A204.1 (cell line): ENCODE results near the gene FAM98B.

Experiments
- FAIRE-seq: peaks from 2 replicates; lab custom pipeline; 2012; peaks lifted over from hg19 to GRCh38; lab: Jason Lieb, UNC

FAM98B gene

DNA sequence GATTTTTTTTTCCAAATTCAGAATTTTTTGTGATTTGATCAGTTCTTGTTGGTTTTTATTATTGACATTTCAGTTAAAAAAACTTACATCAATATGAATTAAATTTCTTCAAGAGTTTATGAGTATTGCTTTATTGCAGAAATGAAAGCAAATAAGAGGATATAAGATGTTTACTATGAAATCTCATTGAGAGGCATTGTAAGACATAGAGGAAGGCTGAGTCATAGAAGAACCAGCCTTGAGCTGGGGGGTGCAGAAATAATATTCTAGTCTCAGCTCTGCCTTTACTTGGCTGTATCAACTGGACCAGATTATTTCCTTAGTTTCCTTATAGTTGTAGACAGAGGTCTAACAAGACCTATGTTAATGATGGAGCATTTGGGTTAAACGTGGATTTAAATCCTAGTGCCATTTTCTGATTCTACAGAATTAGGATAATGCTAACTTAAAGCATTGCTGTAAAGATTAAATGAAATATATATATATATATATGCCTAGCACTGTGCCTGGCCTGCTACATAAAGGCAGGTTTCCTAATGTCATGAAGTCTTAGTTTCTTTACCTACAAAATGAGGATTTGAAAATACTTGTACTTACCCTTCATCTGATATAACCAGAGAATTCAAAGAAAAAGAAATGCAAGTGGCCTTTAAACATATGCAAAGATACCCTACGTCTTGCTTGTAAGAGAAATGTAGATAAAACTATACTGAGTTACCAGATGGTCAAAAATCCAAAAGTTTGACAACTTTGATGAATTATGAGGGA, 7.3 kb downstream of the FAM98B start:
- FAIRE-seq: no peak

DNA sequence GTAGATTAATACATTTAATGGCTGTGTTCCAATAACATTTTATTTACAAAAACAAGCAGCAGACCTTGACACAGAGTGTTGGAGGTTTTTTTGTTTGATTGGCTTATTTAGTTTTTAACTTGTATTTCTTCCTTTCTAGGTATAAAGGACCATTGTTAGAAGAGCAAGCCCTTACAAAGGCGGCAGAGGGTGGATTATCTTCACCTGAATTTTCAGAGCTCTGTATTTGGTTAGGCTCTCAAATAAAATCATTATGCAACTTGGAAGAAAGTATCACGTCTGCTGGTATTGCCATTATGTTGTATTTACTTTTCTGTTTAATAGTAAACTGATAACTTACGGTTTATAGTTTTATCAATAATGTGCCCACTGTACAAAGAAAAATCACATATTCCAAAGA, 10.0 kb downstream of the FAM98B start:
- FAIRE-seq: no peak

DNA sequence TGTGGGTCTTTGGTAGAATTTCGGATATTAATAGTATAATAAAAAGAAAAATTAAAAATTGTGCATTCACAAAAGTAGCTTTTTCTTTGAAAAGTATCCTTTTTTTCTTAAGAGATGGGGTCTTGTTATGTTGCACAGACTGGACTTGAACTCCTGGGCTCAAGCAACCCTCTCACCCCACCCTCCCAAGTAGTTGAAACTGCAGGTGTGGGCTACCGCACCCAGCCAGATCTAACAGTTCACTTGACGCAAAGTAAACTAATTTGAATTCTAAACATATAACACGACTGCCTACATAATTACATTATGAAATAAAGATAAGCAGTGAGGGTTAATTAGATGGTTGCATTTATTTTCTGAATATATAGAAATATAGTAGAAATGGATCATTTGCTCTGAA, 10.7 kb downstream of the FAM98B start:
- no peak for FAIRE-seq

DNA sequence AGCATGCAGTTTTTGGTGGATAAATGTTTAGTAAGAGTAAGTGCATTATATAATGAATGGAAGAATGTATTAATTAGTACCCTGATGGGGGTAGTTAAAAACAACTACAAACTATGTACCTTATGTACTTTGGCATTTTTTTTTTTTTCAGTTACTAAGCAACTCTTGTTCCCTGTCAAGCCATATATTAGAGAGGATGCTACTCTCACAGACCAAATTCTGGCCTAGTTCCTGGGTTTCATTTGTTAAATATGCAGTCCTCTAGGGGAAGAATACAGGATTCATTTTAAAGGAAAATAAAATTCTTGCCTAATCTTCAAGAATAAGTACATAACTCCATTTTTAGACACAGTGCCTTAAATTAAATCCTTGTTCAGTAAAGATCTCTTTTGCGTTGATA, 16.9 kb downstream of the FAM98B start:
- FAIRE-seq: no peak

DNA sequence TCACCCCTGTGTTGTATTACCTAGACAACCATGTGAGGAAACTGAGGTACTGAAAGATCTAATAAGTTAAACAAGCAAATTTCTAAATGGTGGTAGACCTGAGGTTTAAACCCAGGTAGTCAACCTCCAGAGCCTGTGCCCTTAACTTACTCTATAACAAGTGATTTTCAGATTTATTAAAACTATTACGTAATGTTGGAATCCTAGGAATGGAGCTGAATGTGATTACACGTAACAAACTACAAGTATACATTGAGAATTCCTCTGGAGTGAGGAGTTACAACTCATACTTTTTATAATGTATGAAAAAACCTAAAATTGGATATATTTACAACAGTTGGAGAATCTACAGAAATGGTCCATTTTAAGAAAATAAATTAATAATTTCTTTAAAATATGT, 18.0 kb downstream of the FAM98B start:
- peak; percentile 47 for FAIRE-seq

DNA sequence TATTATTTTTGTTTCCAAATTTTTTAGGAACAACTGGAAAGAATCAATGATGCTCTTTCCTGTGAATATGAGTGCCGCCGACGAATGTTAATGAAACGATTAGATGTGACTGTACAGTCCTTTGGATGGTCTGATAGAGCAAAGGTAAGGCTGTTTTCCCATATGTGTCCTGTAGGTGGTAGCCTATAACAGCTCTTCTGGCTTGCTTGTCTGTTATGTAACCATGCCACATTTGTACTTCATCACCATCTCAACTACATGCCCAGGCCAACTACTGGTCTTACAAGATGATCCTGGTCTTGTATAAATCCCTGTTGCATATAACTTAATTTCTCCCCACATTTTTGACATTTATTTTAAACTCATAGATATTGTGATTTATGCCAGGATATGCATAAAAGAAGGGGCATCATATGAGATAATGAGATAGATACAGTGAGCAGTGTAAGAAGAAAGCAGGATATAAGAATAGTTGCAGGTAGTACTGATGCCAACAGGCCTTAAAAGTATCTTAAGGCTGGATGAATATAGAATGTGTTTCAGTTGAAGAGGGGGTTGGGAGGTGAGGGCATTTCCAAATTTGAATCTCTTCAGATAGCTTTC, 20.3 kb downstream of the FAM98B start:
- peak; percentile 83 for FAIRE-seq

DNA sequence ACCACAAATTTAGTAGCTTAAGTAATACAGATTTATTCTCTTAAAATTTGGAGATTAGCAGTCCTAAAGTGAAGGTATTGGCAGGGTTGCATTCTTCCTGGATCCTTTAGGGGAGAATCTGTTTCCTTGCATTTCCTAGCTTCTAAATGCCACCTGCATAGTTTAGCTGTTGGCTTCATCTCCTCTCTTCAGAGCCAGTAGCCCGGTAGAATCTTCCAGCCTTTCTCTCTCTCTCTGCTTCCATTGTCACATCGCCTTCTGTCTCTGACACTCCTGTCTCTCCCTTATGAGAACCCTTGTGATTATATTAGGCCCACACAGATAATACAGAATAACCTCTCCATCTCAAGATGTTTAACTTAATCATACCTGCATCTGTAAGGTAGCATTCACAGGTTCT, 21.4 kb downstream of the FAM98B start:
- no peak for FAIRE-seq

DNA sequence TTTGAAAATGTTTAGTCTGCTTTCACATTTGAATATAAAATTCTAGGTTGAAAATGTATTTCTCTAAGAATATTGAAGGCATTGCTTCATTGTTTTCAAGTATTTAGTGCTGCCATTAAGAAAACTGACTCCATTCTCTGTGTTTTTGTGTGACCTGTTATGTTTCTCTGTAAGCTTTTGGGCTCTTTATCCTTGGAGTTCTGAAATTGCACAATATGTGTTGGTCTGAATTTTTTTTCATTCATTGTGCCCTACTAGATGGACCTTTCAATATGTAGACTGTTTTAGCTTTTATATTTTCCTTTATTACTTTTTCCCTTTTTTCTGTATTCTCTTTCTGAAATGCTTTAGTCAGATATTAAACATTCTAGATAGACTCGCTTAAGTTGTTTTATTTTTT, 22.2 kb downstream of the FAM98B start:
- peak; percentile 64 for FAIRE-seq

DNA sequence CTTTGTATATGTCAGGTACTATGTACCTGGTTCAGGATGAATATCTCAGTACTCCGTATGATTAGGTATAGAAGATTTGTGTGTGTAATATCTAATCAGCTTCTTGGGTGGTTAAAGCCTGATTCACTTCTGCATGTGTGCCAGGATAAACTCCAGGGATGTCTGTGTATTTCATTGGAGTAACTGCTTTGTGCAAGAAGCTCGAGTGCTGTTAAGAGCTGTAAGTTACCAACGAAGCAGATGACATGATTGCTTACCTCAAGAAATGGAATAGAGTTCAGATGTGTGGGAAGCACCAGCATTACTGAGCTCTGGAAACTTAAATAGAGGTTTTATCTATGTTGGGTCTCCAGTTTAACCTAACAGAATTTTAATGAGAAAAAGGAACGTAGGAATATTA, 23.7 kb downstream of the FAM98B start:
- no peak for FAIRE-seq

DNA sequence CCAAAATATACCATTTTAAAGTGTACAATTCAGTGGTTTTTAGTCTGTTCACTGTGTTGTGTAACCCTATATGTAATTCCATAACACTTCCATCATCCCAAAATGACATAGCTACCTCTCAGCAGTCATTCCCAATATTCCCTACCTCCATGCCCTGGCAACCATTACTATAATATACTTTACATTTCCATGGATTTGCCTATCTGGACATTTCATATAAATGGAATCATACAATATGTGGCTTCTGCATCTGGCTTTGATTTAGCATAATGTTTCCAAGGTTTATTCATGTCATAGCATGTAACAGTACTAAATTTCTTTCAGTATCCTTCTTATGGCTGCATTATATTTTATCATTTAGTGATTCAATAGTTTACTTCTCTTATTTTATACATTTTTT, 25.3 kb downstream of the FAM98B start:
- no peak for FAIRE-seq

DNA sequence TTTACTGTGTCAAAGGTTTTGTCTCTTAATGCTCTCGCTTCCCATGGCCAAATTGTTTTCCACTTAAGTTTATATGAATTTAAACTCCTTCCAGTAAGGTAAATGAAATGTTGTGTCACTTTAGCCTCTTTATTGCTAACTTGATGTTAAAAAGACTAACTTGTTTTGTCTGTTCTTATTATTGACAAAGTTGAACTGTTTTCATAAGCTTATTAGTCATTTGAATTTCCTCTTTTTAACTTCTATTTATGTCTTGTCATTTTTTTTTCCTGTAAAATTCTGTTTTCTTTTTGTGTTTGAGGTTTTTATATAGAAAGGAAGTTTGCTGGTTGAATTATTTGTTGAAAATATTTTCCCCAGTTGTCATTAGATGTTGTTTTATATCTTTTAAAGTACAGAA, 25.8 kb downstream of the FAM98B start:
- peak; percentile 83 for FAIRE-seq

DNA sequence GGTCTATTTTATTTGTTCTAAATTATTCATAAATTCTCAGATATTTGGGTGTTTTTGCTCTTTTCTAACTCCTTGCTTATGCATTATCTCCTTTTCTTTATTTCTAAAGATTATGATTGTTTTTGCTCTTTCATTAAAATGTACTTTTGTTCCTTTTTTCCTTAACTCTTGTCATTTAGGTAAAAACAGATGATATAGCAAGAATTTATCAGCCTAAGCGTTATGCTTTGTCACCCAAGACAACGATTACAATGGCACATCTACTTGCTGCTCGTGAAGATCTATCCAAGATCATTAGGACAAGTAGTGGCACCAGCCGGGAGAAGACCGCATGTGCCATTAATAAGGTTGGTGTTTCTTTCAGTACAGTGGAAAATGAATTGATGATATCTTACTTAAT, 27.2 kb downstream of the FAM98B start:
- FAIRE-seq: no peak

DNA sequence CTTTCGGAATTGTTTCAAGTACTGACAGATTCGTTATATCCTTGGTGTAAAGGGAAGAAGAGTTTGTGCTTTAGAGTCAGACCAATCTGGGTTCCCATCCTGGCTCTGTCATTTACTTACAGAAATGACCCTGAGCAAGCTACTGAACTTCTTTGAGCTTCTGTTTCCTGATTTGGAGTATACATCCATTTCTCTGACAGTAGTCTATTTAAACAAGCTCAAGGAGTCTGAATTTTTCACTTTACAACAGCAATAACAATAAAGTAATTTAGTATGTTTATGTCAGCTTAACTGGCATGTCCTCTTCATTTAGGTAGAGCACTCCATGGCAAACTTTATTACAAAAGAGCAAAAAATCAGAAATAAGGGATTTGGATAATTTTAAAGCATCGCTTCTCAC, 27.8 kb downstream of the FAM98B start:
- no peak for FAIRE-seq

DNA sequence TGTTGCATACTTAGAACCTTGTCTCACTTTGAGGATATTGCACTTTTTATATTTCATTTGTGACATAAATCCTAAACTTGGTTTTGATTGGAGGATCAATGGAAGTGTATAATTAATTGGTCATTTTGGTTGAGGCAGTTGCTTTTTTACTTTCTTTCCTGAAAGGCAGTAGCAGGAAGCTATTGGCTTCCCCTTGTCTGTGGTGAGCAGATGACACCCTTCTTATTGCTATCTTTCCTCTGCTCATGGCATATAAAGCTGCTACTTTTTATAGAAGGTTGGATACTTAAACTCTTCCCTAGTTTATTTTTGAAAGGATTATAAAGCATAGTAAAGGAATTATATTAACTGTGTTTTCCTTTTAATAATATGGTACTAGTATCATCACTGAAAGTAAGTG, 28.6 kb downstream of the FAM98B start:
- no peak for FAIRE-seq

DNA sequence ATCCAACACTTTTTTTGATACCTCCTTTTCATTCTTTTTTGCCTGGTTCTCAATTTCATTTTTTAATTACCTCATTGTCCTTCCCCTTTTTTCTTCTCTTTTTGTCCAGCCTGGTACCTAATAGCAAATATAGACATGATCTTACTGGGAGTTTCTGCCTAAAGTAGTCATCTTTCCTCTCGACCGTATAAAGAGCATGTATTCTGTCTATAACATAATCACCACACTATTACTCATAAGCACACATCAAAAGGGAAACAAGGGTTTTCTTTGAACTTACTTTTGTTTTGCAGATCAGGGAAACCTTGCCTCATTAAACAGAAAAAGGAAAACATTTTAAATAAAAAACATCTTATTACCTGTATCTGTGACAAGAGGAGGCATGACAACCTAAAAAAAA, 33.0 kb downstream of the FAM98B start:
- no peak for FAIRE-seq

DNA sequence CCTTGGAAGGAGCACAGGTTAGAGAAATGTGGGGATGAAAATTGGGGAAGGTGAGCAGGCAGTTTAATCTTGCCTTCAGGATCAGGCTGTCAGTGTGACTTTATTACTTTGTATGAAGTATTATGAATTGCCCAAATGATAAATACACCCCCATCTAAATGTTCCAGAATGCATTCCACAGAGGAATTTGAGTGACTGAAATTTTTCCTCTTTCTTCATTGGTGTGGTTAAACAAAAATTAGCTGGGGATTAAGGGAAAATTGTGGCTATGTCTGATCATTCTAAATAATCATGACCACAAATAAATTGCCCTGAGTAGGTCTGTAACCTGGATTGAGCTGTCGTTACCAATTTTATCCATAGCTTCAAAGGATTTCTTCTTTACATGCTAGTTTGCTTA, 33.5 kb downstream of the FAM98B start:
- FAIRE-seq: no peak

DNA sequence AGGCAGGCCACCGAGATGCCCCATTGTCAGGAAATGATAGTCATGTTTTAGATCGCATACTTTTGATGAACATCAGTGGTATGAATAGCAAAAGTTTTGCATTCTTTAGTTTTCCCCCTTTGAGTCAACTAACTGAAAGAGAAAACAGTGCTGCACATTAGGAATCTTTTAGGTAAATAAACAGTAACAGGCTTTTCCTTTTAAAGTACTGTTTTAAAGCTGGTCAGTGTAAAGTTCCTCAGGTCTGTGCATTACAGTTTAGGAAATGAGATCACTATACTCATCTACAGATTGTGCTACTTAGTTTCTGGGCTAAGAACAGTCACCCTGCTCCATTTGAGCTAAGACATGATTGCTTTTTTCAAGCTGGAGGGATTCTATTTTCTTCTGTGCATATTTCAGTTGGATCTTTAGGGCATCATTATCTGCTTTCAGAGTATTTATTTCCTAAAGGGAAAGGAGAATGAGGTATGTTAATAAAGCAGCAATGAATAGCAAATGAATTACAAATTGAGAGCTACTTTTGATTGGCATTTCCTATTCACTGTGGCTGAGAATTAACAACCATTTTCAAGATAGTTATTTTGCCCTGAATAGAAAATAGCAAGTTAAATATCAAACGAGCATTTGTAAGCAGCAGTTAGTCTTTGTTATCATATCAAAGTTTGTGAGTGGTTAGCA, 36.5 kb downstream of the FAM98B start:
- FAIRE-seq: no peak

DNA sequence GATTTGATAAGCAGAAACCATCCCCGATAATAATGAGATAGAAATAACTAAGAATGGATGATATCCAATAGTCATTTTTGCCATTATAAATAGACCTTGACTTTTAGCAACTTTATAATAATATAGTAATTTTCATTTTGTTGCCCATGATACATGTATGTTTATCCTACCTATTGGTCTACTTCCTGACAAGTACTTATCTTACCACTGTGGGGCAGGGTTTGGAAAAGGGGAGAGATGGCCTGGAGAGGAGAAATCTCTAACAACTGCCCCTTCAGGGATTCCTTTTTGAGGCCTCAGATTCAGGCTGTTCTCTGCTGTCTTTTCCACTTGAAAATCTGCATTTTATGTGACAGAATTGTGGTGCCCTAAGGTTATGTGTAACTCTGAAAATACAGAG, 42.2 kb downstream of the FAM98B start:
- FAIRE-seq: no peak

DNA sequence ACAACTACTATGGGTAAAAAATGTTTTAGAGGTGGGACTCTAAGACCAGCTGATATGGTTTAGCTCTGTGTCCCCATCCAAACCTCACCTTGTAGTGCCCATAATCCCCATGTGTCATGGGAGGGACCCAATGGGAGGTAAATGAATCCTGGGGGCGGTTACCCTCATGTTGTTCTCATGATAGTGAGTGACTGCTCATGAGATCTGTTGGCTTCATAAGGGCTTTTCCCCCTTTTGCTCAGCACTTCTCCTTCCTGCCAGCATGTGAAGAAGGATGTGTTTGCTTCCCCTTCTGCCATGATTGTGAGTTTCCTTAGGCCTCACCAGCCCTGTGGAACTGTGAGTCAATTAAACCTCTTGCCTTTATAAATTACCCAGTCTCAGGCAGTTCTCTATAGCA, 45.7 kb downstream of the FAM98B start:
- no peak for FAIRE-seq

DNA sequence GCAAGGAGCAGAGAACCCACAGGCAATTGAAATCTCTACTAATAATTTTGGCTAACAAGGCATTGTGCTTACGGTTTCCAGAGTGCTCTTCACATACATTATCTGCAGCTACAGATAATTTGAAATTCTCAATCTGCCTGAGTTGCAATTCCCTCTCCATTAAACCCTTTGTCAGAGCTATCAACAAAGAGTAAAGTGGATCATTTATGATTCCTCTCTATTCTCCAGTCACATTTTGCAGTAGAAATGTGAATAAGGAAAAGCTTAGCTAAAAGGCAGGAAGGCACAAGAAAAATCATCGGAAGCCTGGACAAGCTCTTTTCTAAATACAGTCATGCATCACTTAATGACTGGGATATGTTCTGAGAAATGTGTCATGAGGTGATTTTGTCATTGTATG, 49.6 kb downstream of the FAM98B start:
- FAIRE-seq: no peak

DNA sequence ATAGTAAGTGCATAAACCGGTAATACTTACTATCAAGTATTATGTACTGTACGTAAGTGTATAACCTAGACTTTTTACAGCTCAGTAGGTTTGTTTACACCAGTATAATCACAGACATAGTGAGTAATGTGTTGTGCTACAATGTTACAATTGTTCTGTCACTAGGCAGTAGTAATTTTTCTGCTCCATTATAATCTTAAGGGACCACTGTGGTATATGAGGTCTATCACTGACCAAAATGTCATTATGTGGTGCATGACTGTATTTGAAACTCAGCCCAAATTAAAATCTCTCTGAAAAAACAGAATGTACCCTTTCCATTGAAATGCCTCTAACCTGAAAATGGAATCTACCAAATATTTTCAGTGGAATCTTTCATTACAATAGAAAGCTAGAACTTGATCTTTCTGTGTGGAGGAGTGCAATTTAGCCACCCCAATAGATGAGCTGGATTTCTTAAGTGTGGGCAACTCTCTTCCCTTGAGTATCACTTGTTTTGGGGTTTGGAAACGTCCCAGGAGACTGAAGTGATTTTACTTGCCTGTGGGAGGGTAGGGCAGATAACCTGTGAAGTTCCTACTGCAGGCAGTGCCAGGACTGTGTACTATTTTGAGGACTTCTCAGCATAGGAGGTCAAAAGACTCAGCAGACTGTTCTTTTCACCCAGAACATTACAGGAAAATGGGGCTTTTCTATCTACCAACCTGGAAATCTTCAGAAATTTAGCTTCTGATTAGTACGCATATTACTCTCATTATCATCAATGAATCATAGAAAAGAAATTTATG, 50.9 kb downstream of the FAM98B start:
- FAIRE-seq: no peak

DNA sequence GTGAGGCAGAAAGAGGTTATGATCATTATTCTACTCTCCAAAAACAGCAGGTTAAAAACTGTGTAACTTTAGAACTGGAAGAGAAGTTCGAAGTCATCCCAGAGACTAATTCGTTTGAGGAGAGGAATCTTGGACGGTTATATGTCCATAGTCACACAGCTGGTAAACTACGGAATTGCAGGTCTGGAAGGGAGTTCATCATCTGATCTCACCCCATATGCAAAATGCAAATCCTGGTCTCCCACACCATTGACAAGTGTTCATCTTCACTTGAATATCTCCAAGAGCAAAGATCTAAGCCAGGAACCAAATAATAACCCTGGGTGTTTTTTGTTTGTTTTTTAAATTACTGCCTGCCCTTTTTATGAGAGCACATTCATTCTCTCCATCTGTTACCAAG, 53.1 kb downstream of the FAM98B start:
- no peak for FAIRE-seq

DNA sequence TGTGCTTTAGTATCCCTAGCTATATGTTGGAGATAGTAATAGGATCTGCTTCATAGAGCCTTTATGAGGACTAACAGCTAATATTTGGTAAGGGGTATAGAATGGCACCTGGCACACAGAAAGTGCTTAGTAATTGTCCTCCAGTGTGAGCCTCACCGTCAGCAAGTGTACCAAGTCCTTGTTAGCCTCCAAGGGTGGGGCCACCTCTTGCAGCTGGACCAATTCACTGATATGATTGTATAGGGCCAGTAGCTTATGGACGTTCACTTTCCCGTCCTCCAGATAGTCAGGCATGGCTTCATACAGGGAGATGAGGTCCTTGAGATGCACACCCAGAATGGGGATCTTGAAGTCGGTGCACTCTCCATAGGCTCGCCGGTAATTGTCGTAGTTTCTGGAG, 53.6 kb downstream of the FAM98B start:
- no peak for FAIRE-seq
